NT2/D1 (cell line): ENCODE results near the gene HMGCS1.

ENCODE experiments used
- DNase-seq: peaks from one replicate; pipeline ENCODE4 v3.0.0-alpha.2; 2011; ENCODE audit warnings: low read depth, low spot score
- H3K27me3 ChIP-seq: 2 replicates; pipeline ENCODE4 v1.6.0; 2011; ENCODE audit warnings: mild to moderate bottlenecking; ENCODE audit not compliant: insufficient read length, insufficient read depth
- H3K36me3 ChIP-seq: 2 replicates; pipeline ENCODE4 v1.6.1; 2011; ENCODE audit warnings: mild to moderate bottlenecking, low read length, mixed read lengths; ENCODE audit not compliant: insufficient read depth, insufficient read length
- H3K4me1 ChIP-seq: 2 replicates; pipeline ENCODE4 v1.5.1; 2011; ENCODE audit not compliant: insufficient read depth, insufficient read length
- H3K4me3 ChIP-seq: 2 replicates; pipeline ENCODE4 v1.5.1; 2011; ENCODE audit warnings: low read depth; ENCODE audit not compliant: insufficient read length
- H3K9ac ChIP-seq: 2 replicates; pipeline ENCODE4 v1.6.0; 2011; ENCODE audit warnings: low read depth; ENCODE audit not compliant: insufficient read length
- H3K9me3 ChIP-seq: 2 replicates; pipeline ENCODE4 v1.5.1; 2011; ENCODE audit warnings: mild to moderate bottlenecking, low read length; ENCODE audit not compliant: insufficient read depth
- SUZ12 ChIP-seq: IDR thresholded peaks from 2 replicates; pipeline ENCODE4 v1.6.1; 2011; ENCODE audit not compliant: insufficient read length, insufficient read depth; ENCODE audit errors: extremely low read depth
- YY1 ChIP-seq: IDR thresholded peaks from 2 replicates; pipeline ENCODE4 v1.6.1; 2011; ENCODE audit not compliant: insufficient read length, insufficient read depth
- ZNF274 ChIP-seq: IDR thresholded peaks from 2 replicates; pipeline ENCODE4 v1.6.1; 2011; ENCODE audit warnings: mild to moderate bottlenecking, low read depth, low read length

HMGCS1 gene

GRCh38 chr5:43304525-43304924 lies 8.7 kb downstream of the HMGCS1 start:
- H3K9ac ChIP-seq = no peak overlapping the region
- TF ChIP-seq ZNF274 = no peak
- no peak for TF ChIP-seq SUZ12
- no peak for TF ChIP-seq YY1
- no peaks in the 10 kb centered on the region for H3K9me3 ChIP-seq
- H3K36me3 ChIP-seq = peaks cover 20% of the 10 kb centered on the region
- no peaks in the 10 kb centered on the region for H3K4me1 ChIP-seq
- DNase-seq = no peak
- no peaks in the 10 kb centered on the region for H3K27me3 ChIP-seq
- H3K4me3 ChIP-seq = no peak overlapping the region

DNA sequence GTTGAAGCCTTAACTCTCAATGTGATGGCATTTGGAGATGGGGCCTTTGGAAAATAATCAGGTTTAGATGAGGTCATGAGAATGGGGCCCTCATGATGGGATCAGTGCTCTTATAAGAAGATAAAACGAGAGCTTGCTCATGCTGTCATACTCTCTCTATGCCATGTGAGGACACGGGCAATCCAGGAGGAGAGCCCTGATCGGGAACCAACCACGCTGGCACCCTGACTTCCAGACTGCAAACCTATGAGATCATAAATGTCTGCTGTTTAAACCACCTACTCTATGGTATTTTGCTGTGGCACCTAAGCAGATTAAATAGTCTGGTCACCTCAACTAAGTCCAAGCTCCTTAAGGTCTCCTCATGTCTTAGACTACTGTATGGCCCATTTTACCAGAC lies 10.0 kb downstream of the HMGCS1 start:
- no peak for DNase-seq
- Histone ChIP-seq H3K27me3 (no peaks in the 10 kb centered on the region), H3K4me1 (no peaks in the 10 kb centered on the region), H3K36me3 (peaks cover 26% of the 10 kb centered on the region), H3K4me3 (no peak overlapping the region), H3K9me3 (no peaks in the 10 kb centered on the region), H3K9ac (no peak overlapping the region)
- TF ChIP-seq SUZ12 (no peak), ZNF274 (no peak), YY1 (no peak)

- H3K4me3 ChIP-seq = no peak overlapping the region
- H3K36me3 ChIP-seq = peaks cover 24% of the 10 kb centered on the region
- no peak for DNase-seq
- no peaks in the 10 kb centered on the region for H3K9me3 ChIP-seq
- H3K9ac ChIP-seq = no peak overlapping the region
- no peaks in the 10 kb centered on the region for H3K27me3 ChIP-seq
- no peak for TF ChIP-seq ZNF274
- no peak for TF ChIP-seq YY1
- TF ChIP-seq SUZ12 = no peak
- H3K4me1 ChIP-seq = no peaks in the 10 kb centered on the region
These were observed 10.7 kb downstream of the HMGCS1 start for GRCh38 chr5:43302481-43302880.

DNA sequence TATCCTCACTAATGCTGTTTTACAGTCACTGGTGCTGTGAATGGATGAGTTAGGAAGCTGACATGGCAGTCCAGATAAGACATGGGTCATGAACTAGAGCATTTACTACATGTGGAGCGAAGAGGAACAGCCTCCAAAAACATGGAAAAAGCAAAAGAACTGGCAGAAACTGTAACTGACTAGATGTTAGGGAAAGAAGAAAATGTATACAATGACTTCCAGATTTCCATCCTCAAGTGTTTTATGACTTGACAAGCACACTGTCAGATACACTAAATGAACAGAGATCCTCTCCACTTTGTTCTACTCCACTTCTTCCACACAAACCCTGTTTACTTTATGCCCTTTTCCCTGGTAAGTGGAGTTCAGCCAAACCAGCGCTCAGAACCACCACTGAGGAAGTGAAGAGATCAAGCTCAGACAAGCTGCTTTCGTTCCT lies 11.5 kb downstream of the HMGCS1 start:
- Histone ChIP-seq H3K4me3 (no peak overlapping the region), H3K36me3 (peaks cover 28% of the 10 kb centered on the region), H3K4me1 (no peaks in the 10 kb centered on the region), H3K9ac (no peak overlapping the region), H3K9me3 (no peaks in the 10 kb centered on the region), H3K27me3 (no peaks in the 10 kb centered on the region)
- TF ChIP-seq ZNF274 = no peak
- no peak for DNase-seq

GRCh38 chr5:43300112-43300511 lies 13.1 kb downstream of the HMGCS1 start:
- Histone ChIP-seq H3K9me3 (no peaks in the 10 kb centered on the region), H3K4me3 (no peak overlapping the region), H3K36me3 (peaks cover 40% of the 10 kb centered on the region), H3K27me3 (no peaks in the 10 kb centered on the region), H3K9ac (no peak overlapping the region), H3K4me1 (no peaks in the 10 kb centered on the region)
- TF ChIP-seq SUZ12 (no peak), YY1 (no peak), ZNF274 (no peak)
- no peak for DNase-seq

- no peak overlapping the region for H3K9ac ChIP-seq
- peaks cover 54% of the 10 kb centered on the region for H3K36me3 ChIP-seq
- TF ChIP-seq ZNF274 (no peak), SUZ12 (no peak), YY1 (no peak)
- H3K27me3 ChIP-seq = no peaks in the 10 kb centered on the region
- H3K4me1 ChIP-seq = no peaks in the 10 kb centered on the region
- H3K9me3 ChIP-seq = no peaks in the 10 kb centered on the region
- DNase-seq = no peak
- no peak overlapping the region for H3K4me3 ChIP-seq
These were observed 14.8 kb downstream of the HMGCS1 start for GRCh38 chr5:43298443-43298842.

GRCh38 chr5:43296835-43297234 lies 16.4 kb downstream of the HMGCS1 start:
- peaks cover 67% of the 10 kb centered on the region for H3K36me3 ChIP-seq

DNA sequence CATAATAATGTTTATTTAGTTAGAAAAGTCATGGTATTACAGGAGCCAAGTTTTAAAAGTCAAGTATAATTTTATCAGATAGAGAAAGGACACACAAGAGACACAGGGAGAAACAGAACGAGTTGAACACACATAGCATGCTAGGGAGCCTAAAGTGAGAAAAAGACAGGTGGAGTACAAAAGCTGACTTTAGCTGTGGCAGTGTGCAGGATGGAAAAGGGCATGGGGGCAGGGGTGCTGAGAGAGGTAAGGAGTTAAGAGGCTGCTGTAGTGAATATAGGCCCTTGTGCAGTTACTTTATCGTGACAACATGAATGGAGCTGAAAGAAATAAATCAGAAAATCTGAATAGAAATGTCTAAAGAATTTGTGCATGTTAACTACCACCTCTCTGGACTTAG lies 18.0 kb downstream of the HMGCS1 start:
- Histone ChIP-seq H3K4me1 (no peaks in the 10 kb centered on the region), H3K9me3 (no peaks in the 10 kb centered on the region), H3K27me3 (no peaks in the 10 kb centered on the region), H3K36me3 (peaks cover 77% of the 10 kb centered on the region), H3K4me3 (no peak overlapping the region), H3K9ac (no peak overlapping the region)
- no peak for TF ChIP-seq ZNF274
- TF ChIP-seq SUZ12 = no peak
- no peak for TF ChIP-seq YY1
- DNase-seq = no peak

More at GRCh38 chr5:43296835-43297234, 16.4 kb downstream of the HMGCS1 start:
- Histone ChIP-seq H3K4me3 (no peak overlapping the region), H3K9ac (no peak overlapping the region), H3K4me1 (no peaks in the 10 kb centered on the region), H3K27me3 (no peaks in the 10 kb centered on the region), H3K9me3 (no peaks in the 10 kb centered on the region)
- no peak for DNase-seq
- TF ChIP-seq ZNF274 (no peak), YY1 (no peak), SUZ12 (no peak)
